GM19468 (cell line): ENCODE measurements around the gene TAF1.
"Not testable (repeated sequence)": the region's sequence is repeated elsewhere in the genome, so short reads cannot be mapped to it uniquely, and the experiment has no call there.

Source experiments
- ATAC-seq: cut with Tn5 transposase; IDR thresholded peaks from one replicate; pipeline ENCODE4 v1.9.1; 2021; ENCODE audit warnings: mild to moderate bottlenecking, moderate library complexity, moderate number of reproducible peaks; ENCODE audit not compliant: unreplicated experiment; ENCODE audit errors: extremely low read depth

TAF1 gene

GRCh38 chrX:71365875-71366673 is at the start of gene TAF1:
Gene TAF1 (plus strand): TSS chrX:71366357. CDS start chrX:71366375, 18 bp downstream.
- peak; percentile 87 for ATAC-seq

GRCh38 chrX:71316959-71317358 is 49.2 kb upstream of the TAF1 start:
- ATAC-seq = not testable (repeated sequence)

GRCh38 chrX:71320126-71320525 is 46.0 kb upstream of the TAF1 start:
- ATAC-seq = no peak

- no peak for ATAC-seq
These were observed 44.4 kb upstream of the TAF1 start for GRCh38 chrX:71321731-71322130.

- ATAC-seq = not testable (repeated sequence)
These were observed 41.7 kb upstream of the TAF1 start for GRCh38 chrX:71324452-71324851.

GRCh38 chrX:71326394-71326793 is 39.8 kb upstream of the TAF1 start:
- no peak for ATAC-seq

- not testable (repeated sequence) for ATAC-seq
These were observed 16.9 kb upstream of the TAF1 start for GRCh38 chrX:71349151-71349665.

- ATAC-seq = not testable (repeated sequence)
These were observed 16.3 kb upstream of the TAF1 start for GRCh38 chrX:71349867-71350266.

GRCh38 chrX:71352439-71352838 is 13.7 kb upstream of the TAF1 start:
- ATAC-seq = not testable (repeated sequence)

- no peak for ATAC-seq
These were observed 1.9 kb upstream of the TAF1 start for GRCh38 chrX:71364221-71364620.

GRCh38 chrX:71365356-71365874 is 742 bp upstream of the TAF1 start:
- ATAC-seq = no peak

- ATAC-seq = no peak
These were observed 608 bp downstream of the TAF1 start for GRCh38 chrX:71366674-71367256.

GRCh38 chrX:71367396-71367795 is 1.2 kb downstream of the TAF1 start:
- no peak for ATAC-seq

GRCh38 chrX:71372388-71372787 is 6.2 kb downstream of the TAF1 start:
- no peak for ATAC-seq

- ATAC-seq = no peak
These were observed 12.6 kb downstream of the TAF1 start for GRCh38 chrX:71378732-71379131.

- ATAC-seq = not testable (repeated sequence)
These were observed 25.6 kb downstream of the TAF1 start for GRCh38 chrX:71391725-71392124.

- ATAC-seq = no peak
These were observed 27.8 kb downstream of the TAF1 start for GRCh38 chrX:71393919-71394318.

- ATAC-seq = no peak
These were observed 30.4 kb downstream of the TAF1 start for GRCh38 chrX:71396576-71396975.

- no peak for ATAC-seq
These were observed 34.6 kb downstream of the TAF1 start for GRCh38 chrX:71400710-71401109.

- not testable (repeated sequence) for ATAC-seq
These were observed 50.1 kb downstream of the TAF1 start for GRCh38 chrX:71416260-71416659.

- no peak for ATAC-seq
These were observed 54.5 kb downstream of the TAF1 start for GRCh38 chrX:71420686-71421085.
